GM23338 (cell line): ENCODE measurements around the gene HIVEP2. TPM values are rescaled to one million over a fixed set of nuclear protein-coding genes. Genes with fewer than 3 reads are reported as not detected.

ENCODE experiments used
- ATAC-seq: fragments of 200-7000 bp; cut with Tn5 transposase; 3 replicates; pipeline ENCODE4 v1.9.1; 2020
- DNase-seq: peaks from one replicate; pipeline ENCODE4 v3.0.0-alpha.2; 2015; ENCODE audit warnings: low spot score
- H2AFZ ChIP-seq: fragments of 200-600 bp; sonication (generic); 2 replicates; pipeline ENCODE4 v1.8.0; 2016; ENCODE audit warnings: antibody characterized with exemption, mild to moderate bottlenecking, moderate library complexity
- H3F3A ChIP-seq: fragments of 200-600 bp; sonication (generic); replicated peaks from 2 replicates; pipeline ENCODE4 v1.8.0; 2017; ENCODE audit warnings: antibody characterized with exemption, mixed run types, low read depth
- H3K27ac ChIP-seq: fragments of 200-600 bp; sonication (generic); 2 replicates; pipeline ENCODE4 v1.6.1; 2016; ENCODE audit warnings: low read depth
- H3K27me3 ChIP-seq: fragments of 200-600 bp; sonication (generic); 2 replicates; pipeline ENCODE4 v1.8.0; 2016; ENCODE audit warnings: mild to moderate bottlenecking, mixed run types, moderate library complexity; ENCODE audit not compliant: insufficient read depth
- H3K36me3 ChIP-seq: fragments of 200-600 bp; sonication (generic); 2 replicates; pipeline ENCODE4 v1.8.0; 2016; ENCODE audit warnings: mild to moderate bottlenecking; ENCODE audit not compliant: insufficient read depth
- H3K4me1 ChIP-seq: fragments of 200-600 bp; sonication (generic); 2 replicates; pipeline ENCODE4 v1.8.0; 2016; ENCODE audit warnings: mild to moderate bottlenecking, moderate library complexity; ENCODE audit not compliant: insufficient read depth
- H3K4me2 ChIP-seq: fragments of 200-600 bp; sonication (generic); 2 replicates; pipeline ENCODE4 v1.7.1; 2017; ENCODE audit warnings: mixed run types
- H3K4me3 ChIP-seq: fragments of 200-600 bp; sonication (generic); 2 replicates; pipeline ENCODE4 v1.6.1; 2016; ENCODE audit warnings: mixed run types
- H3K79me2 ChIP-seq: fragments of 200-600 bp; sonication (generic); replicated peaks from 2 replicates; pipeline ENCODE4 v1.8.0; 2017; ENCODE audit warnings: mild to moderate bottlenecking; ENCODE audit not compliant: insufficient read depth
- H3K9me2 ChIP-seq: fragments of 200-600 bp; sonication (generic); 2 replicates; pipeline ENCODE4 v1.8.0; 2017; ENCODE audit not compliant: insufficient read depth
- H4K20me1 ChIP-seq: fragments of 200-600 bp; sonication (generic); replicated peaks from 2 replicates; pipeline ENCODE4 v1.8.0; 2017; ENCODE audit warnings: mild to moderate bottlenecking; ENCODE audit not compliant: insufficient read depth
- H3K27ac Mint-ChIP-seq: 2 replicates; pipeline ENCODE4 v1.8.0; 2020; ENCODE audit warnings: inconsistent platforms, mild to moderate bottlenecking, moderate library complexity, mixed read lengths
- H3K27me3 Mint-ChIP-seq: 3 replicates; pipeline ENCODE4 v1.8.0; 2022; ENCODE audit warnings: low read depth, mild to moderate bottlenecking, moderate library complexity, mixed read lengths, inconsistent platforms; ENCODE audit not compliant: insufficient read depth, poor library complexity
- H3K36me3 Mint-ChIP-seq: 3 replicates; pipeline ENCODE4 v1.8.0; 2021; ENCODE audit warnings: low read depth, mild to moderate bottlenecking, inconsistent platforms, moderate library complexity, mixed read lengths
- H3K4me1 Mint-ChIP-seq: 3 replicates; pipeline ENCODE4 v1.8.0; 2020; ENCODE audit warnings: mild to moderate bottlenecking, inconsistent platforms, mixed read lengths
- H3K4me3 Mint-ChIP-seq: 3 replicates; pipeline ENCODE4 v1.8.0; 2021; ENCODE audit warnings: moderate library complexity, mild to moderate bottlenecking, inconsistent platforms, mixed read lengths
- H3K9me3 Mint-ChIP-seq: 3 replicates; pipeline ENCODE4 v1.8.0; 2020; ENCODE audit warnings: moderate library complexity, mild to moderate bottlenecking, inconsistent platforms, mixed read lengths
- CREB1 ChIP-seq: fragments of 250-450 bp; sonication (Bioruptor Pico); IDR thresholded peaks from 2 replicates; pipeline ENCODE4 v1.5.0; 2020; ENCODE audit warnings: low read depth, mild to moderate bottlenecking, moderate library complexity
- CTCF ChIP-seq, 2 experiments: fragments of 200-600 bp in 1 of 2; sonication (generic) in 1 of 2; conservative IDR thresholded peaks; 2 replicates each; pipeline versions ENCODE4 v1.5.1 to v1.6.1; 2016 to 2017; ENCODE audit warnings: antibody characterized with exemption in 2 of 2, low read depth in 2 of 2, mild to moderate bottlenecking in 2 of 2, moderate library complexity in 1 of 2
- EZH2phosphoT487 ChIP-seq: fragments of 200-600 bp; sonication (generic); IDR thresholded peaks from one replicate; pipeline ENCODE4 v1.8.1; 2018; ENCODE audit warnings: antibody characterized with exemption; ENCODE audit not compliant: unreplicated experiment
- NANOG ChIP-seq: IDR thresholded peaks from 2 replicates; pipeline ENCODE4 v1.6.1; 2016; ENCODE audit warnings: antibody characterized with exemption, borderline replicate concordance
- REST ChIP-seq: IDR thresholded peaks from one replicate; pipeline ENCODE4 v1.6.1; 2018; ENCODE audit warnings: antibody characterized with exemption; ENCODE audit not compliant: unreplicated experiment
- ZNF114 ChIP-seq: fragments of 250-450 bp; sonication (Bioruptor Pico); IDR thresholded peaks from 2 replicates; pipeline ENCODE4 v1.5.0; 2020; ENCODE audit warnings: mild to moderate bottlenecking, moderate library complexity
- polyA plus RNA-seq: library from polyadenylated mRNA; unstranded; fragments of >200 nt; fragmentation: Nextera tagmentation; extraction: Ambion mirVana; gene quantifications from 2 replicates; pipeline ENCODE4 v1.2.1, GENCODE V29; 2016
- total RNA-seq: library from RNA; depleted of rRNA; stranded (reverse); fragments of >200 nt; shearing (Covaris generic); gene quantifications from 2 replicates; pipeline ENCODE4 v1.2.3, GENCODE V29; 2014

The HIVEP2 gene
- total and polyA plus RNA-seq, 2 experiments from 2014 or later, result 1.5 to 7.4 TPM

GRCh38 chr6:142816031-142816430 is 128.9 kb downstream of the HIVEP2 start:
- Histone ChIP-seq H3K4me2 (no peak overlapping the region), H3F3A (no peaks in the 10 kb centered on the region), H3K27me3 (no peaks in the 10 kb centered on the region), H3K4me1 (peaks cover 12% of the 10 kb centered on the region), H3K79me2 (no peaks in the 10 kb centered on the region), H2AFZ (no peak overlapping the region), H3K4me3 (no peak overlapping the region), H3K36me3 (no peaks in the 10 kb centered on the region), H3K9me2 (no peaks in the 10 kb centered on the region), H3K27ac (no peak overlapping the region), H4K20me1 (no peaks in the 10 kb centered on the region)
- Mint-ChIP-seq H3K9me3 (no peaks in the 10 kb centered on the region), H3K4me1 (peaks cover 26% of the 10 kb centered on the region), H3K27ac (no peak overlapping the region), H3K4me3 (no peak overlapping the region), H3K36me3 (no peaks in the 10 kb centered on the region), H3K27me3 (no peaks in the 10 kb centered on the region)
- DNase-seq (no peak), ATAC-seq (no peak)
- TF ChIP-seq ZNF114 (no peak), CTCF (conservative IDR thresholded peaks at IDR 0.05; ENCODE audit: low read depth in 2 of 2) (no peak), CREB1 (CRISPR knock-in tag) (no peak)

- ATAC-seq, result peak; percentile 53
- Mint-ChIP-seq H3K9me3 (no peaks in the 10 kb centered on the region), H3K27ac (peak overlapping the region; percentile 43; the same call in 1 of the 2 replicates), H3K4me3 (no peak overlapping the region), H3K4me1 (peaks cover 19% of the 10 kb centered on the region), H3K27me3 (no peaks in the 10 kb centered on the region), H3K36me3 (peaks cover under 1% of the 10 kb centered on the region; the same call in 1 of the 3 replicates)
- H3F3A ChIP-seq, result no peaks in the 10 kb centered on the region
- DNase-seq, result peak; percentile 26
- no peaks in the 10 kb centered on the region for H3K36me3 ChIP-seq
- H4K20me1 ChIP-seq, result no peaks in the 10 kb centered on the region
- H3K27ac ChIP-seq, result 0 out of 2 replicates have a peak overlapping the region, but pooled peaks have one; percentile 24
- H3K4me1 ChIP-seq, result peaks cover 15% of the 10 kb centered on the region
- no peaks in the 10 kb centered on the region for H3K79me2 ChIP-seq
- TF ChIP-seq EZH2phosphoT487, result no peak
- no peak overlapping the region for H3K4me3 ChIP-seq
- H3K4me2 ChIP-seq, result 0 out of 2 replicates have a peak overlapping the region, but pooled peaks have one; percentile 20
- H2AFZ ChIP-seq, result no peak overlapping the region
- H3K27me3 ChIP-seq, result no peaks in the 10 kb centered on the region
- 0 out of 2 replicates have a peak, but pooled peaks cover 3% of the 10 kb centered on the region for H3K9me2 ChIP-seq
Observed at GRCh38 chr6:142811923-142812322, 133.1 kb downstream of the HIVEP2 start.

GRCh38 chr6:142810952-142811514 is 133.9 kb downstream of the HIVEP2 start:
- Histone ChIP-seq H3K27me3 (no peaks in the 10 kb centered on the region), H3K27ac (no peak overlapping the region), H2AFZ (no peak overlapping the region), H3K79me2 (no peaks in the 10 kb centered on the region), H3K4me3 (no peak overlapping the region), H3K9me2 (0 out of 2 replicates have a peak, but pooled peaks cover 3% of the 10 kb centered on the region), H4K20me1 (no peaks in the 10 kb centered on the region), H3K4me2 (no peak overlapping the region), H3K36me3 (no peaks in the 10 kb centered on the region), H3F3A (no peaks in the 10 kb centered on the region), H3K4me1 (peaks cover 15% of the 10 kb centered on the region)
- H3K27me3 Mint-ChIP-seq, result no peaks in the 10 kb centered on the region
- peaks cover 3% of the 10 kb centered on the region; the same call in 1 of the 3 replicates for H3K36me3 Mint-ChIP-seq
- DNase-seq (peak; percentile 10), ATAC-seq (peak; percentile 30; the same call in 1 of the 3 replicates)
- TF ChIP-seq REST, result no peak
- TF ChIP-seq CREB1 (CRISPR knock-in tag), result no peak
- no peak for TF ChIP-seq NANOG
- H3K4me3 Mint-ChIP-seq, result no peak overlapping the region
- no peak overlapping the region for H3K27ac Mint-ChIP-seq
- no peaks in the 10 kb centered on the region for H3K9me3 Mint-ChIP-seq
- peaks cover 19% of the 10 kb centered on the region for H3K4me1 Mint-ChIP-seq
